ENCODE measurements around the gene TRPC1.
"Not testable (repeated sequence)": the region's sequence is repeated elsewhere in the genome, so short reads cannot be mapped to it uniquely, and the experiment has no call there.

TRPC1 gene

GRCh38 chr3:142723968-142724681 lies at the start of gene TRPC1:
Gene TRPC1, plus strand, starts transcription at chr3:142724034. Its CDS starts 526 bp downstream, at chr3:142724560.
- peak; percentile 93 for DNase-seq

GRCh38 chr3:142676151-142676550 lies 47.7 kb upstream of the TRPC1 start:
- DNase-seq = no peak

- DNase-seq = no peak
Observed at GRCh38 chr3:142680710-142681109, 43.1 kb upstream of the TRPC1 start.

- DNase-seq = no peak
Observed at GRCh38 chr3:142690613-142691012, 33.2 kb upstream of the TRPC1 start.

- no peak for DNase-seq
Observed at GRCh38 chr3:142691527-142691926, 32.3 kb upstream of the TRPC1 start.

GRCh38 chr3:142693136-142693853 lies 30.5 kb upstream of the TRPC1 start:
- DNase-seq = no peak

- no peak for DNase-seq
Observed at GRCh38 chr3:142694225-142694624, 29.6 kb upstream of the TRPC1 start.

GRCh38 chr3:142705198-142705597 lies 18.6 kb upstream of the TRPC1 start:
- DNase-seq = peak; percentile 99

- no peak for DNase-seq
Observed at GRCh38 chr3:142706321-142707127, 17.3 kb upstream of the TRPC1 start.

- DNase-seq = no peak
Observed at GRCh38 chr3:142709207-142709606, 14.6 kb upstream of the TRPC1 start.

- not testable (repeated sequence) for DNase-seq
Observed at GRCh38 chr3:142714882-142715281, 9.0 kb upstream of the TRPC1 start.

GRCh38 chr3:142716102-142716501 lies 7.7 kb upstream of the TRPC1 start:
- DNase-seq = no peak

GRCh38 chr3:142723665-142723967 lies 218 bp upstream of the TRPC1 start:
- no peak for DNase-seq

- peak; percentile 82 for DNase-seq
Observed at GRCh38 chr3:142724682-142725356, 985 bp downstream of the TRPC1 start.

GRCh38 chr3:142725357-142725739 lies 1.5 kb downstream of the TRPC1 start:
- DNase-seq = no peak

- no peak for DNase-seq
Observed at GRCh38 chr3:142726017-142726416, 2.2 kb downstream of the TRPC1 start.

GRCh38 chr3:142732066-142732465 lies 8.2 kb downstream of the TRPC1 start:
- no peak for DNase-seq

GRCh38 chr3:142734834-142735233 lies 11.0 kb downstream of the TRPC1 start:
- DNase-seq = no peak

- peak; percentile 27 for DNase-seq
Observed at GRCh38 chr3:142735462-142735861, 11.6 kb downstream of the TRPC1 start.

GRCh38 chr3:142738396-142738795 lies 14.6 kb downstream of the TRPC1 start:
- no peak for DNase-seq

- DNase-seq = no peak
Observed at GRCh38 chr3:142746646-142747045, 22.8 kb downstream of the TRPC1 start.

- not testable (repeated sequence) for DNase-seq
Observed at GRCh38 chr3:142750531-142750930, 26.7 kb downstream of the TRPC1 start.

GRCh38 chr3:142752605-142753004 lies 28.8 kb downstream of the TRPC1 start:
- not testable (repeated sequence) for DNase-seq
